HepG2 (cell line): ENCODE data around the gene CRYM. TPM values are rescaled to one million over a fixed set of nuclear protein-coding genes. Genes with fewer than 3 reads are reported as not detected.

Source experiments
- AKAP8 ChIP-seq: sonication (generic); formaldehyde crosslinking; IDR thresholded peaks from 2 replicates; pipeline ENCODE4 v1.5.1; 2020; ENCODE audit warnings: mild to moderate bottlenecking, missing genetic modification reagents
- CENPX ChIP-seq: sonication (generic); formaldehyde crosslinking; IDR thresholded peaks from 2 replicates; pipeline ENCODE4 v1.9.0; 2021; ENCODE audit warnings: mild to moderate bottlenecking, missing genetic modification reagents, moderate library complexity
- ELF3 ChIP-seq: IDR thresholded peaks from 2 replicates; pipeline ENCODE4 v1.6.1; 2016; ENCODE audit warnings: missing genetic modification reagents, missing compliant biosample characterization
- FIP1L1 ChIP-seq: fragments of 200-400 bp; formaldehyde crosslinking; IDR thresholded peaks from 2 replicates; pipeline ENCODE4 v1.6.1; 2018; ENCODE audit warnings: low read depth, mild to moderate bottlenecking, low read length, moderate library complexity, borderline replicate concordance; ENCODE audit not compliant: insufficient read depth
- FOXK2 ChIP-seq: fragments of 450-650 bp; IDR thresholded peaks from 2 replicates; pipeline ENCODE4 v1.6.1; 2016
- GZF1 ChIP-seq: sonication (generic); formaldehyde crosslinking; IDR thresholded peaks from 2 replicates; pipeline ENCODE4 v1.5.1; 2020; ENCODE audit warnings: mild to moderate bottlenecking, missing genetic modification reagents
- PHF5A ChIP-seq: IDR thresholded peaks from one replicate; pipeline ENCODE4 v1.6.1; 2018; ENCODE audit warnings: low read depth, missing genetic modification reagents; ENCODE audit not compliant: unreplicated experiment
- RAD51 ChIP-seq: fragments of 450-650 bp; IDR thresholded peaks from 2 replicates; pipeline ENCODE4 v1.6.1; 2016; ENCODE audit warnings: borderline replicate concordance
- RFXAP ChIP-seq: sonication (generic); formaldehyde crosslinking; IDR thresholded peaks from 2 replicates; pipeline ENCODE4 v1.4.0; 2020; ENCODE audit warnings: missing genetic modification reagents, borderline replicate concordance
- SAFB2 ChIP-seq: sonication (generic); formaldehyde crosslinking; IDR thresholded peaks from 2 replicates; pipeline ENCODE4 v1.5.1; 2020; ENCODE audit warnings: missing genetic modification reagents, low read depth, mild to moderate bottlenecking, borderline replicate concordance
- SKI ChIP-seq: fragments of 450-650 bp; IDR thresholded peaks from one replicate; pipeline ENCODE4 v1.6.1; 2018; ENCODE audit warnings: mild to moderate bottlenecking; ENCODE audit not compliant: partially characterized antibody
- SP5 ChIP-seq: IDR thresholded peaks from 2 replicates; pipeline ENCODE4 v1.6.1; 2016; ENCODE audit warnings: low read depth, borderline replicate concordance
- ZNF24 ChIP-seq: fragments of 450-650 bp; IDR thresholded peaks from 2 replicates; pipeline ENCODE4 v1.6.1; 2017; ENCODE audit warnings: antibody characterized with exemption, mild to moderate bottlenecking
- ZNF263 ChIP-seq: sonication (generic); formaldehyde crosslinking; IDR thresholded peaks from 2 replicates; pipeline ENCODE4 v1.4.0; 2020; ENCODE audit warnings: missing genetic modification reagents
- ZNF556 ChIP-seq: sonication (generic); formaldehyde crosslinking; IDR thresholded peaks from 2 replicates; pipeline ENCODE4 v1.4.0; 2020; ENCODE audit warnings: mild to moderate bottlenecking, missing genetic modification reagents, borderline replicate concordance
- ZNF558 ChIP-seq: sonication (generic); formaldehyde crosslinking; IDR thresholded peaks from 2 replicates; pipeline ENCODE4 v1.9.0; 2022; ENCODE audit warnings: mild to moderate bottlenecking, missing genetic modification reagents, borderline replicate concordance
- ZNF75D ChIP-seq: sonication (generic); formaldehyde crosslinking; IDR thresholded peaks from 2 replicates; pipeline ENCODE4 v1.8.1; 2023; ENCODE audit warnings: missing genetic modification reagents, mild to moderate bottlenecking, borderline replicate concordance
- ZNF775 ChIP-seq: sonication (generic); formaldehyde crosslinking; IDR thresholded peaks from 2 replicates; pipeline ENCODE4 v1.4.0; 2020; ENCODE audit warnings: missing genetic modification reagents, mild to moderate bottlenecking, moderate library complexity, borderline replicate concordance
- polyA plus RNA-seq, 8 experiments: library from polyadenylated mRNA; depleted of rRNA in 3 of 8; stranded (reverse) in 7 of 8; unstranded in 1 of 8; fragments of >200 nt; fragmentation: Illumina TruSeq in 4 of 8; extraction: Trizol in 4 of 8; gene quantifications; 2 replicates each; pipeline versions ENCODE4 v1.2.1 to v1.2.3, GENCODE V29; 2011 to 2016; ENCODE audit warnings: low read depth in 4 of 8, missing spikeins in 1 of 8, mixed read lengths in 1 of 8; ENCODE audit not compliant: insufficient read depth in 1 of 8
- total RNA-seq, 5 experiments: library from RNA; depleted of rRNA; stranded (reverse); fragments of >200 nt; fragmentation: Illumina TruSeq; extraction: Trizol; gene quantifications; 2 replicates each; pipeline ENCODE4 v1.2.3, GENCODE V29; 2016; ENCODE audit warnings: low read depth in 1 of 5
- TF ChIP-seq, protein P1 (sequence below): sonication (generic); formaldehyde crosslinking; IDR thresholded peaks from 2 replicates; pipeline ENCODE4 v1.4.0; 2020; ENCODE audit warnings: missing genetic modification reagents, borderline replicate concordance
- TF ChIP-seq, protein P2 (sequence below): sonication (generic); formaldehyde crosslinking; IDR thresholded peaks from 2 replicates; pipeline ENCODE4 v1.8.1; 2023; ENCODE audit warnings: mild to moderate bottlenecking, moderate library complexity, missing genetic modification reagents
- TF ChIP-seq, protein P3 (sequence below): sonication (generic); formaldehyde crosslinking; IDR thresholded peaks from 2 replicates; pipeline ENCODE4 v1.5.0; 2020; ENCODE audit warnings: missing genetic modification reagents
- TF ChIP-seq, protein P4 (sequence below): sonication (generic); formaldehyde crosslinking; conservative IDR thresholded peaks from 2 replicates; pipeline ENCODE4 v1.8.1; 2023; ENCODE audit warnings: missing genetic modification reagents

CRYM gene
- total and polyA plus RNA-seq, 2 of the 13 experiments (the other 11 are each of a cell fraction or from before 2014, with no cell fraction given): 1.9 to 2.2 TPM

DNA sequence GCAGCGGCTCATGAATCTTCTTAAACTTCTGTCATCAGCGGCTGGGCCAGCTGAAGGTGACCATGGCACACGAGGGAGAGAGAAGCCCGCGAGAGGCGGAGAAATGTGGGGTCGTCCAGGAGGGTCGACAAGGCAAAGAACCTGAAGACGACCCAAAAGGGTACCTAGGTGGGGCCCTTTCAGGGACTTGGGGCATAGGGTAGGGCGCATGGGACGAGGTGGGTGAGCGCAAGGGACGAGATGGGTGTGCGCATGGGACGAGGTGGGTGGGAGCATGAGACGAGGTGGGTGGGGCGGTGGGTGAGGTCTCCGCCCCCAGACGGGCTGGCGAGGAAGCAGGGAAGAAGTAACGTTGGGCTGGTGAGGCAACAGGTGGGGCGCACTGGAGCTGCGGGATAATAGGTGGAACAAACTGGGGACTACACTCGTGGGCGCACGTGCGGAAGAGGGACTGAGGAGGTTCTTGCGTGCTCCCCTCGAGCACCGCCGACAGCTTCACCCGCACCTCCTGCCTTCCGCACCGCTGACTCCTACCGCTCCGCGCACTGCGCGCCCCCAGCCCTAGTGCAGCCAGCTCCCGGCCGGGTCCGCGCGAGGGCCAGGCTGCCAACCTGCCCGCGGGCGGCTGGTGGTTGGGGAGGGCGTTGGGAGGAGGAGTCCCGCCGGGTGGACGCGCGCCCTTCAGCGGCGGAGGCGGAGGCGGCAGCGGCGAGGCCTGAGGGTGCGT is 23.2 kb upstream of the CRYM start (continued):
- TF ChIP-seq, protein P1, sequence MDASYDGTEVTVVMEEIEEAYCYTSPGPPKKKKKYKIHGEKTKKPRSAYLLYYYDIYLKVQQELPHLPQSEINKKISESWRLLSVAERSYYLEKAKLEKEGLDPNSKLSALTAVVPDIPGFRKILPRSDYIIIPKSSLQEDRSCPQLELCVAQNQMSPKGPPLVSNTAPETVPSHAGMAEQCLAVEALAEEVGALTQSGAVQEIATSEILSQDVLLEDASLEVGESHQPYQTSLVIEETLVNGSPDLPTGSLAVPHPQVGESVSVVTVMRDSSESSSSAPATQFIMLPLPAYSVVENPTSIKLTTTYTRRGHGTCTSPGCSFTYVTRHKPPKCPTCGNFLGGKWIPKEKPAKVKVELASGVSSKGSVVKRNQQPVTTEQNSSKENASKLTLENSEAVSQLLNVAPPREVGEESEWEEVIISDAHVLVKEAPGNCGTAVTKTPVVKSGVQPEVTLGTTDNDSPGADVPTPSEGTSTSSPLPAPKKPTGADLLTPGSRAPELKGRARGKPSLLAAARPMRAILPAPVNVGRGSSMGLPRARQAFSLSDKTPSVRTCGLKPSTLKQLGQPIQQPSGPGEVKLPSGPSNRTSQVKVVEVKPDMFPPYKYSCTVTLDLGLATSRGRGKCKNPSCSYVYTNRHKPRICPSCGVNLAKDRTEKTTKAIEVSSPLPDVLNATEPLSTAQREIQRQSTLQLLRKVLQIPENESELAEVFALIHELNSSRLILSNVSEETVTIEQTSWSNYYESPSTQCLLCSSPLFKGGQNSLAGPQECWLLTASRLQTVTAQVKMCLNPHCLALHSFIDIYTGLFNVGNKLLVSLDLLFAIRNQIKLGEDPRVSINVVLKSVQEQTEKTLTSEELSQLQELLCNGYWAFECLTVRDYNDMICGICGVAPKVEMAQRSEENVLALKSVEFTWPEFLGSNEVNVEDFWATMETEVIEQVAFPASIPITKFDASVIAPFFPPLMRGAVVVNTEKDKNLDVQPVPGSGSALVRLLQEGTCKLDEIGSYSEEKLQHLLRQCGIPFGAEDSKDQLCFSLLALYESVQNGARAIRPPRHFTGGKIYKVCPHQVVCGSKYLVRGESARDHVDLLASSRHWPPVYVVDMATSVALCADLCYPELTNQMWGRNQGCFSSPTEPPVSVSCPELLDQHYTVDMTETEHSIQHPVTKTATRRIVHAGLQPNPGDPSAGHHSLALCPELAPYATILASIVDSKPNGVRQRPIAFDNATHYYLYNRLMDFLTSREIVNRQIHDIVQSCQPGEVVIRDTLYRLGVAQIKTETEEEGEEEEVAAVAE (CRISPR knock-in tag): no peak; the same call in 1 of the 2 replicates
- TF ChIP-seq, protein P2, sequence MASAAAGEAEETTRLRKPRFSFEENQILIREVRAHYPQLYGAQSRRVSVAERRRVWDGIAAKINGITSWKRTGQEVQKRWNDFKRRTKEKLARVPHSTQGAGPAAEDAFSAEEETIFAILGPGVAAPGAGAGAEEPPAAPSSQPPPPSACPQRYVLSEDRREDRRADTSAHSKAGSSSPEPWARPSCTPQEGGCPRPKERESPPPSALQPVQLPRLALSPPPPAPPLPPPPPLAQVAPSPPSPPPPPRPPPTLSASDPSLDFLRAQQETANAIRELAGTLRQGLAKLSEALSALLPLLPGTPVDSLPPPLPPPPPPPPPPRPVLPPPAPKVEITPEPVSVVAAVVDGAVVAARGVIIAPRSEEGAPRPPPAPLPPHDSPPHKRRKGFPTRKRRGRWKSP (CRISPR knock-in tag): peak; percentile 79; the same call in 1 of the 2 replicates
- TF ChIP-seq AKAP8 (CRISPR knock-in tag): peak; percentile 95
- no peak for TF ChIP-seq FOXK2
- 0 out of 2 replicates have a peak, but pooled peaks have one; percentile 25 for TF ChIP-seq ZNF775 (CRISPR knock-in tag)
- peak; percentile 84 for TF ChIP-seq SP5 (CRISPR knock-in tag)
- TF ChIP-seq CENPX: no peak
- TF ChIP-seq FIP1L1: no peak; the same call in 1 of the 2 replicates
- peak; percentile 80 for TF ChIP-seq SAFB2 (CRISPR knock-in tag)
- TF ChIP-seq ZNF75D (CRISPR knock-in tag): no peak
- TF ChIP-seq RAD51: no peak
- peak; percentile 20; the same call in 1 of the 2 replicates for TF ChIP-seq GZF1 (CRISPR knock-in tag)
- TF ChIP-seq ZNF558 (CRISPR knock-in tag): peak; percentile 36; the same call in 1 of the 2 replicates
- TF ChIP-seq RFXAP (CRISPR knock-in tag): peak; percentile 91
- TF ChIP-seq, protein P3, sequence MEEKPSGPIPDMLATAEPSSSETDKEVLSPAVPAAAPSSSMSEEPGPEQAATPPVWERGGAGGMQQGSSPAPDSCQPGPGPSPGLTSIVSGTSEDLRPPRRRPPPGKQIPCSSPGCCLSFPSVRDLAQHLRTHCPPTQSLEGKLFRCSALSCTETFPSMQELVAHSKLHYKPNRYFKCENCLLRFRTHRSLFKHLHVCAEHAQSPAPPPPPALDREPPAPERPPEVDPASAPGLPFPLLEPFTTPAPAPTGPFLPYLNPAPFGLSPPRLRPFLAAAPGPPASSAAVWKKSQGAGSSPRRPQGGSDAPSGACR (CRISPR knock-in tag): no peak
- no peak for TF ChIP-seq PHF5A (CRISPR knock-in tag)
- peak; percentile 98 for TF ChIP-seq ZNF263
- TF ChIP-seq ELF3 (CRISPR knock-in tag): peak; percentile 61
- TF ChIP-seq, protein P4, sequence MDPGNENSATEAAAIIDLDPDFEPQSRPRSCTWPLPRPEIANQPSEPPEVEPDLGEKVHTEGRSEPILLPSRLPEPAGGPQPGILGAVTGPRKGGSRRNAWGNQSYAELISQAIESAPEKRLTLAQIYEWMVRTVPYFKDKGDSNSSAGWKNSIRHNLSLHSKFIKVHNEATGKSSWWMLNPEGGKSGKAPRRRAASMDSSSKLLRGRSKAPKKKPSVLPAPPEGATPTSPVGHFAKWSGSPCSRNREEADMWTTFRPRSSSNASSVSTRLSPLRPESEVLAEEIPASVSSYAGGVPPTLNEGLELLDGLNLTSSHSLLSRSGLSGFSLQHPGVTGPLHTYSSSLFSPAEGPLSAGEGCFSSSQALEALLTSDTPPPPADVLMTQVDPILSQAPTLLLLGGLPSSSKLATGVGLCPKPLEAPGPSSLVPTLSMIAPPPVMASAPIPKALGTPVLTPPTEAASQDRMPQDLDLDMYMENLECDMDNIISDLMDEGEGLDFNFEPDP (CRISPR knock-in tag): 0 out of 2 replicates have a peak, but pooled peaks have one; percentile 77
- peak; percentile 91; the same call in 1 of the 2 replicates for TF ChIP-seq ZNF556
- no peak for TF ChIP-seq ZNF24
- peak; percentile 37 for TF ChIP-seq SKI
